Measurements from ENCODE around the gene EPB41L4A.

EPB41L4A gene

GRCh38 chr5:112415552-112415951 lies 3.5 kb downstream of the EPB41L4A start:
- H3K4me3 ChIP-seq (ENCODE audit: low read depth, low read length): no peak overlapping the region
- in situ Hi-C loops (cut with HindIII; ENCODE audit: low sequenced_read_pairs): no loop called here
- no peak for DNase-seq (ENCODE audit: low read depth)
- TF ChIP-seq, protein P1, sequence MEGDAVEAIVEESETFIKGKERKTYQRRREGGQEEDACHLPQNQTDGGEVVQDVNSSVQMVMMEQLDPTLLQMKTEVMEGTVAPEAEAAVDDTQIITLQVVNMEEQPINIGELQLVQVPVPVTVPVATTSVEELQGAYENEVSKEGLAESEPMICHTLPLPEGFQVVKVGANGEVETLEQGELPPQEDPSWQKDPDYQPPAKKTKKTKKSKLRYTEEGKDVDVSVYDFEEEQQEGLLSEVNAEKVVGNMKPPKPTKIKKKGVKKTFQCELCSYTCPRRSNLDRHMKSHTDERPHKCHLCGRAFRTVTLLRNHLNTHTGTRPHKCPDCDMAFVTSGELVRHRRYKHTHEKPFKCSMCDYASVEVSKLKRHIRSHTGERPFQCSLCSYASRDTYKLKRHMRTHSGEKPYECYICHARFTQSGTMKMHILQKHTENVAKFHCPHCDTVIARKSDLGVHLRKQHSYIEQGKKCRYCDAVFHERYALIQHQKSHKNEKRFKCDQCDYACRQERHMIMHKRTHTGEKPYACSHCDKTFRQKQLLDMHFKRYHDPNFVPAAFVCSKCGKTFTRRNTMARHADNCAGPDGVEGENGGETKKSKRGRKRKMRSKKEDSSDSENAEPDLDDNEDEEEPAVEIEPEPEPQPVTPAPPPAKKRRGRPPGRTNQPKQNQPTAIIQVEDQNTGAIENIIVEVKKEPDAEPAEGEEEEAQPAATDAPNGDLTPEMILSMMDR (IDR thresholded peaks at IDR 0.05; ENCODE audit: low read depth, low read length, missing control alignments): no peak

GRCh38 chr5:112413611-112414010 lies 5.5 kb downstream of the EPB41L4A start:
- in situ Hi-C loops (cut with HindIII; ENCODE audit: low sequenced_read_pairs): loop anchor here (5.0 kb wide), 1 partner anchor 44 kb away; no protein-coding TSS in a partner anchor
- H3K4me3 ChIP-seq (ENCODE audit: low read depth, low read length): no peak overlapping the region
- no peak for DNase-seq (ENCODE audit: low read depth)
- TF ChIP-seq, protein P1 (IDR thresholded peaks at IDR 0.05; ENCODE audit: low read depth, low read length, missing control alignments): no peak

- H3K4me3 ChIP-seq (ENCODE audit: low read depth, low read length): no peak overlapping the region
- in situ Hi-C loops (cut with HindIII; ENCODE audit: low sequenced_read_pairs): loop anchor here (5.0 kb wide), 1 partner anchor 45 kb away; no protein-coding TSS in a partner anchor
- no peak for DNase-seq (ENCODE audit: low read depth)
- TF ChIP-seq, protein P1 (IDR thresholded peaks at IDR 0.05; ENCODE audit: low read depth, low read length, missing control alignments): no peak
These were observed 6.7 kb downstream of the EPB41L4A start for GRCh38 chr5:112412346-112412745.

DNA sequence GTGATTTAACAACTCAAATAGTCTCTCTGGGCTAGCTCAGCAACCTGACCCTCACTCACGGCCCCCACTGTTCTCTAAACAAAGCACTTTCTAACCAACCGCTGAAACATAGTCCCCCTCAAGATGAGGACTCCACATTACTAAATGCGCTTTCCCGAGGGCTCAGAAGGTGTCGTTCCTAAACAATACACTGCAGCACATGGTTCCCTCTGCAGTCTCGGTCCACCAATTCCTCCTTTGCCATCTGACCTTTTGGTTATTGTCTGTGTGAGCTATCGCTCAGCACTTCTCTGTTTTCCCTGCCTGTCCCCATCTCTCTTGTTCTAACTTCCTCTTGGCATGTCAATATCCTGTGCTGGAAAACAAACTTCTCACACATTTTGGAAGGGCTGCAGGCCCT lies 7.2 kb downstream of the EPB41L4A start:
- TF ChIP-seq, protein P1 (IDR thresholded peaks at IDR 0.05; ENCODE audit: low read depth, low read length, missing control alignments): no peak
- no peak for DNase-seq (ENCODE audit: low read depth)
- in situ Hi-C loops (cut with HindIII; ENCODE audit: low sequenced_read_pairs): loop anchor here (5.0 kb wide), 1 partner anchor 45 kb away; no protein-coding TSS in a partner anchor
- no peak overlapping the region for H3K4me3 ChIP-seq (ENCODE audit: low read depth, low read length)

DNA sequence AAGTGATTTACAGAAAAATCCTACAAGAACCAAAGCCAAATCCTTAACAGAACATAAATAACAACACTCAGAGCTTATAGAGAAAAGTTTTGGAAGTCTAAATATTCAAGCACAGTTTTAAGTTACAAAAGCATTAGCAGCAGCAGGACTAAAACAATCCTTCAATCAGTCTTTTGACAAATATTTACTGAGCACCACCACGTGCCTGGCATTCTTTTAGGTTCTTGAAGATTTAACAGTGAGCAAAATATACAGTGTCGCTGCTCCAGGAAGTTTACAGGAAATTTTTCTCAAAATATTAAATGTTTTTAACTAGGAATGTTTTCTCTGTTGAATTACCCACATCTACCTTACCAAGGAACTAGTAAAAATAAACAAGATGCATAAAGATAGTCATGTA lies 11.4 kb downstream of the EPB41L4A start:
- H3K4me3 ChIP-seq (ENCODE audit: low read depth, low read length): no peak overlapping the region
- TF ChIP-seq, protein P1 (IDR thresholded peaks at IDR 0.05; ENCODE audit: low read depth, low read length, missing control alignments): no peak
- no peak for DNase-seq (ENCODE audit: low read depth)
- in situ Hi-C loops (cut with HindIII; ENCODE audit: low sequenced_read_pairs): no loop called here

DNA sequence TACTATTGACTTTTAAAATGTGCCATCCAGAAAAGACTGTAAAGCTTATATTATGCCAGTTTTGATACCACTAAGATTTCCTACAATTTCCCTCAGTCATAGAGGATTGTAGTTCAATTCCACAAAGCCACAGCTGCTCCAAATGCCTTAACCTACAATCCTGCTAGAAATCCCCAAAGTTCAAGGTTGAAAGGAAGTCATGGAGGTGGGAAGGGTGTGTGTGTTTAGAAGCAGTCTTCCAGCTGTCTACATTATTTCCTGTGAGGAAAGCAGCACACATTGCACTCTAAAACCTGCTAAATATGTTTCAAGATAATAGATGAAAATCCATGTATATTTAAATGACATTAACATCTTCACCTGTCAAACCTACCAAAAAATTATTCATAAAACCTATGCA lies 11.8 kb downstream of the EPB41L4A start:
- TF ChIP-seq, protein P1 (IDR thresholded peaks at IDR 0.05; ENCODE audit: low read depth, low read length, missing control alignments): no peak
- in situ Hi-C loops (cut with HindIII; ENCODE audit: low sequenced_read_pairs): no loop called here
- H3K4me3 ChIP-seq (ENCODE audit: low read depth, low read length): no peak overlapping the region
- DNase-seq (ENCODE audit: low read depth): no peak

DNA sequence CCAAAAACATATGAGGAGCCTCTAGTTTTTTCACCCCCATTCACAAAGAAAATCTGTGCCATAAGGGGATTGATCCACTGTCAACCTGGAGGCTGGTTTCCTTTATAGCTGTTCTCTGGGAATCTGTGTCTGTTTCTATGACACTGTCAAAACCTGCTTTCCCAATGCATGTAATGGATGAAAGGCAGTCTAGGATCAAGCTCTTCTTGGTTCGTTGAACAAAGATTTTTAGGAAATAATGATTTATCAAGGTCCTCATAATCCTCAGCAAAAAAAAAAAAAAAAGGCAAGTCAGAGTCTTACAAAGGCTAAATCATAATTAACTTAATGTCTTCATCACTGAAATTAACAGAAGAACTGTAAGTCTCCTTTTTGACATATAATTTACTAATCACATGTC lies 16.0 kb downstream of the EPB41L4A start:
- in situ Hi-C loops (cut with HindIII; ENCODE audit: low sequenced_read_pairs): no loop called here
- TF ChIP-seq, protein P1 (IDR thresholded peaks at IDR 0.05; ENCODE audit: low read depth, low read length, missing control alignments): no peak
- DNase-seq (ENCODE audit: low read depth): no peak
- H3K4me3 ChIP-seq (ENCODE audit: low read depth, low read length): no peak overlapping the region

Data from astrocyte of the cerebellum (primary cell).